Activated T-cell treated with anti-CD3 and anti-CD28 coated beads for 4 hours (primary cell): ENCODE results near the gene NR6A1.

Source experiments
- DNase-seq: peaks from one replicate; pipeline ENCODE4 v3.0.0-alpha.2; 2020

The NR6A1 gene

GRCh38 chr9:124680714-124681390 lies 90.3 kb downstream of the NR6A1 start:
- DNase-seq: no peak

DNA sequence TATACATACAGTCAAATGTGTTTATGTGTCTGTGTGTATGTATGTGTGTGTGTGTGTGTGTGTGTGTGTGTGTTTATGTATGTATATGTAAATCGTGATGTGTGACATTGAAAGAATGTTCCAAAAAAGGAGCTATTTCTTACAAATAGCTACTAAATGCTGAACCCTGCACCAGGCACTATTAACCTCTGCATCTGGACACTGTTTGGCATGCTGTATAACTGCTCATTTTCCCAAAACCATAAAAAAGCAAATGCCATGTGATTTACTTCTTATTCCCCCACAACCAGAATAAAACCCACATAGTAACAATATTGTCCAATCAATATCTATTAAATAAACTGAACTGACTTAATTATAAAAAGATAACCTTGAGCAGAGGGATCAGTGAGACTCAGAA lies 91.1 kb downstream of the NR6A1 start:
- DNase-seq: no peak

- DNase-seq: no peak
Observed at GRCh38 chr9:124676159-124676551, 95.0 kb downstream of the NR6A1 start.

DNA sequence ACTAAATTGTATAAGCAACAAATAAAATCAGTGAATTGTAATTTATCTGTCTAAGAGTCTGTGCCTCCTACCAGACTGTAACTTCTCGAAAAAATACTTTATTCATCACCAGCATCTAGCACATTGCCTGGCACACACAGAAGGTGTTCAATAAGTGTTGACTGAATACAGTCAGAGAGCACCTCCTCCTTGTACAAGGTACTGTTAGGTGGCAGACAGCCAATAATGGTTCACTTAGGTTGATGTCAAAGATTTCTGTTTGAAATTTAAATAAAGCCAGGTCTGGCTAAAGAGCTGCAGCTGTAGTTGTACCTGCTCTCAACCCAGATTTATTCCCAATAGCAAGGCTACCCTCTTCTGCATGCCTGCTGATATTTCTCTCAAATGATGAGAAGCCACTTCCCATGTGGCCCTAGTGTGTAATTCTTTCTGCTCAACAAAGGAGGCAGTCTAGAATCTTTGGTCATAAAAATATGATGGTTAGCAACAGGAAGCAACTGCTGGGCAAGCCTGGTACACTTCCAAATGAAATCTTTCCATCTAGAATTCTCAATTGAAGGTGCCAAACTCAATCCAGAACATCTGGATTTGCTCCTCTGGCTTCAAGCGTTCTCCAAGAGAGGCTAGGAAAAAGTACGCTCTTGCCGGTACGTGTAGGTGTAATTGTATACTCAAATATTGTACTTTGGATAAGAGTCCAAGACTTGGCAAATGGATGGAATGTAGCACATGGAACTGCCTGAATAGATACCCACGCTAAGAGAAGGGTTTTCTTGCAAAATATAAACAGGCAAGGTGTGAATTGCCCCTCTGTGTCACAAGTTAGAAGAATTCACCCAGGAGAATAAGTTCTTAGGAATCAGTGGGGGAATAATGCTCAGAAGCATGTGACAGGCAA lies 95.6 kb downstream of the NR6A1 start:
- no peak for DNase-seq

GRCh38 chr9:124674651-124675050 lies 96.5 kb downstream of the NR6A1 start:
- no peak for DNase-seq

DNA sequence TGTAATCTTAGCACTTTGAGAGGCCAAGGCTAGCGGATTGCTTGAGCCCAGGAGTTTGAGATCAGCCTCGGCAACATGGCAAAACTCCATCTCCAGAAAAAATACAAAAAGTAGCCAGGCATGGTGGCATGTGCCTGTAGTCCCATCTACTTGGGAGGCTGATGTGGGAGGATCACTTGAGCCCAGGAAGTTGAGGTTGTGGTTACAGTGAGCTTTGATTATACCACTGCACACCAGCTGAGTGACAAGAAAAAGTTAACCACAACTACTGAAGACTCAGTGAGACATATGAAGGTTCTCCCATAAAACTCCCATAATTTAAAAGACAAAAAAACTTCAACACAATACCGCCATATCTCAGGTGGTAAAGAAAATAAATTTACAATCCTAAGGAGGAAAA lies 98.0 kb downstream of the NR6A1 start:
- no peak for DNase-seq

- DNase-seq: no peak
Observed at GRCh38 chr9:124671861-124672260, 99.2 kb downstream of the NR6A1 start.

- no peak for DNase-seq
Observed at GRCh38 chr9:124666642-124667041, 104.5 kb downstream of the NR6A1 start.

- DNase-seq: no peak
Observed at GRCh38 chr9:124665391-124666058, 105.6 kb downstream of the NR6A1 start.

DNA sequence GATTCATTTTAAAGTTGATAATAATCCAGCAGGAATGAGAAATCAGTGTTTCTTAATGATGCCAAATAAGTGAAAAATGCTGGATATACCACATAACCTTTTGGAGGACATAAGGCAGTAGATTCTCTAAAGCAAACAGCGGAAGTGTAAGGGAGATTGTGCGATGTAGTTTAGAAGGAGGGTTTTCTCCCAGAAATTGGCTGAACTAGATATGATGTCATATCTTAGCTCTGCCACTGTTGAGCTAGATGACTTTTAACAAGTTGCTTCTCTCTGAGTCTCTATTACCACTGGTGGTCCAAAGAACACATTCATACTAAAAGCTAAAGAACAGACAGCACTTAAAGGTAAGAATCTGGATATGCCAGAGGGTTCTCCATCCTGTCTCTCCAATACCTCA lies 107.0 kb downstream of the NR6A1 start:
- DNase-seq: no peak

GRCh38 chr9:124663046-124663961 lies 107.8 kb downstream of the NR6A1 start:
- DNase-seq: no peak

DNA sequence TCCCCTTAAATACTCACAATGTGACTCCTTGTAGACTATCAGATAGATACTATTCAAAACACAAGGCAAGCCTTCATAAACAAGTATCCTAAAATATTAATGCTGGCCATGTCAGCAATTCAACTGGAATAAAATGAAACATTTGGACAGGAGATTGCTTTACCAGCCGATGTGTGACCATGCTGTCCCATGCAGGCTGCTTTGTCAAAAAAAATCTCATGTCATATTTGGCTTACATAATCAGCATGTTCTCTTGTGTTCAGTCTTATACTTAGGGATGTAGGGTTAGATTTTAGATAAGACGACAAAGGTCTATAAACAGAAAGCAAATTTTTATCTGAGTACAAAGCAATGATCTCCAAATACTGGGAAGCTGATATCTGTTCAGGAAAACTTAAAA lies 108.5 kb downstream of the NR6A1 start:
- no peak for DNase-seq

- no peak for DNase-seq
Observed at GRCh38 chr9:124661271-124661670, 109.8 kb downstream of the NR6A1 start.

GRCh38 chr9:124660341-124660801 lies 110.7 kb downstream of the NR6A1 start:
- DNase-seq: no peak

DNA sequence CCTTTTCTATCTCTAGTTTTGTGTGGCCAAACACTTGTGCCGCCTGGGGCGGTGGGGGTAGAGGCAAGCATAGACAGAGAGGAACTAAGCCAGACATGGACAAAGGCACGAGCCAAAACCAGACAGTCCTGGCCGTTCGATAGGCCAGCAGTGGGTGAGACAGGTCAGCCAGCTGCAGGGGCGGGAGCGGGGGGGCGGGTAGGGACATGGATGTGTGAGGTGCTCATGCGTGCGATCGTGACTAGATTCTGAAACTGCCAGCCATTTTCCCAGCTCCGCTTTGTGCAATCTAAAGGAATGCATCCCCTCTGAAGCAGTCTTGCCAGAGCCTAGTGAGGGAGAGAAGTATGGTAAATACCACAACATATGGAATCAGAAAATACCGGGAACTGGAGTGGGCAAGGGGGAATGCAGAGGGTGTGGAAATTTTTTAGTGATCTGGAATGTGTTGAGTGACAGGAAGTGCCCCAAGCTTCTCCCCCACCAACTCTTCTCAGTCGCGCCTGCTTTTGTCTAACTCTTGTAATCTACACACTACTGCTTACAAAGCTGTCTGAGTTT lies 111.9 kb downstream of the NR6A1 start:
- peak; percentile 3 for DNase-seq

DNA sequence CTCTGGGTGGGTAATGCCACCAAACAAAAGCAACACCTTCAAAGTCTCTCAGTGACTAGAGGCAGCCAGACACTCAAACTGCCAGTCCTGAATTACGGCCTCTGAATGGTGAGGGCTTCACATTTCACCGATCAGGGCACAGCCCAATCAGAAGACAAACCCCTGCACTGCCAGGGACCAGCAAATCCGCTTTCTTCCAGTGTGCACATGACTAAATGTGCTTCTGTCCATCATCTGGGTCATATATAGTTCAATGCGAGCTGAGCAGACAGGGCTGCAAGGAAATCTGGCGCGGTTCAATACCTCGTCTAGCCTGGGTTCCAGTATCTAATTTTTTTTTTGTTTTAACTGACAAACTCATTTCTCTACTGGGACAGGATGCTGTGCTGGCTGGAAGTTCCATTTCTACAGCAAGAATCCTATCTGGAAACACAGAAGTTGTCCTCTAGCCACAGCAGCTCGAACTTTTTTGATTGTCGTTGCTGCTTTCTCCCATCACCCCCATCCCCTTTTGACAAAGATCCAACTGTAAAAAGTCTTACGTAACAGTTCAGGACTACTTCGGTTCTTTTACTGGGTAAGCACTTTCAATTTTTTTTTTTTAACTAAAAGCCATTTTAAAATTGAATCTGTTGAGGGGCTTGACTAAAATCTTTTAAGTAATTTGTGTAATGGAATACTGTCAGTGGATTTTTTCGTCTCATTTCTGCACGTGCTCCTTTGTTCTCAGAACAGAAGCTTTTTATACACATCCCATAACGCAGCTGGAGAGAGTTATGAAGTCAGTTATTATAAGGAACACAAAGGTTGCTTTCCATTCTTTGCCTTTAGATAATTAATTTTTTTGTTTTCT lies 112.7 kb downstream of the NR6A1 start:
- DNase-seq: peak; percentile 4

DNA sequence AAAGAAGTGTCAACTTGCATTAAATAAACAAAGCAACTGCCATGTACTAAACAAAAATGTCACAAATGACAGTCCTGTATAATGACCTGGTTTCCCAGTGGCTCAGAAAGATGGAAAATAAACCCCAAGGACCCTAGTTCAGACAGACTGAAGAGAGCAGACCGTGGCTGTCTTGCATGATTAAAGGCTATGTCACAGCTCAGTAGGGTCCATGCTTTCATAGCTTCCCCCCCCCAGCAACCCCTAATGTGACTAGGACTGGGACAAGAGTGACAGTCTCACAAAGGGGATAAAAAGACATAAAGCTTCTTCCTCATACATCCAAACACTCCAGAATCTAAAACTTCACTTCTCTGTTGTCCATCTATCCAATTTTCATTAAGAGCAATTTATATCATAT lies 113.6 kb downstream of the NR6A1 start:
- no peak for DNase-seq

DNA sequence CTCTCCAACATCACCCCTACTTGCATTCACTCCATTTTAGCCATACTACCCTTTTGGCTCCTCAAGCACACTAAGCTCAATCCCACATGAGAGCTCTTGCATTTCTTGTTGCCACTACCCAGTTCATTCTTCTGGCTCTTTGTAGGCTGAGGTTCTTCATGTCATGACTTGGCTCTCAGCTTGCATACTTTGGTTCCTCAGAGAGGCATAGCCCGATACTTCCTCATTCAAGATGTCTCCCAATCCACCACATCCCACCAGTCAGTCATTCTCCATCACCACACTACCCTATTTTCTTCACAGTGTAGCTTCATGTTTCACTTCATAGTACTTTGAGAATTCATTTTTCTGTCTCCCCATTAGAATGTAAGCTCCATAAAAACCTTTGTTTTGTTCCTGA lies 116.7 kb downstream of the NR6A1 start:
- no peak for DNase-seq

- DNase-seq: no peak
Observed at GRCh38 chr9:124652615-124653393, 118.3 kb downstream of the NR6A1 start.

- no peak for DNase-seq
Observed at GRCh38 chr9:124652203-124652602, 118.9 kb downstream of the NR6A1 start.
